OCI-LY7 (cell line): Measurements from ENCODE around the gene PPP2R1B. TPM values are rescaled to one million over a fixed set of nuclear protein-coding genes. Genes with fewer than 3 reads are reported as not detected.

Source experiments
- BruUV-seq: library from RNA; stranded (reverse); fragments of 400-500 nt; replicated peaks from 2 replicates; lab custom pipeline; 2021; lab: Mats Ljungman, UMichigan
- CTCF ChIA-PET: fragments of 300-600 bp; sonication (Branson Sonifier 250); formaldehyde crosslinking; loops from one replicate; lab custom pipeline; 2022; ENCODE audit warnings: antibody characterized with exemption; ENCODE audit not compliant: unreplicated experiment; lab: Charles Lee
- POLR2A ChIA-PET: fragments of 300-600 bp; sonication (Branson Sonifier 250); formaldehyde crosslinking; loops from one replicate; lab custom pipeline; 2022; ENCODE audit warnings: antibody characterized with exemption; lab: Charles Lee
- DNase-seq: peaks from one replicate; pipeline ENCODE4 v3.0.0-alpha.2; 2015; ENCODE audit warnings: low spot score
- H2AFZ ChIP-seq: fragments of 200-600 bp; sonication (generic), shearing (Covaris generic); 2 replicates; pipeline ENCODE4 v1.6.1; 2014; ENCODE audit warnings: mild to moderate bottlenecking, antibody characterized with exemption, low read length, moderate library complexity
- H3K27ac ChIP-seq: fragments of 200-600 bp; sonication (generic); 2 replicates; pipeline ENCODE4 v1.5.1; 2014; ENCODE audit warnings: mixed run types, low read depth, mild to moderate bottlenecking, moderate library complexity, low read length, inconsistent platforms; ENCODE audit not compliant: poor library complexity, severe bottlenecking
- H3K36me3 ChIP-seq: fragments of 200-600 bp; sonication (generic); 2 replicates; pipeline ENCODE4 v1.6.1; 2014; ENCODE audit warnings: mild to moderate bottlenecking, antibody characterized with exemption, low read length, moderate library complexity, mixed read lengths; ENCODE audit not compliant: insufficient read depth
- H3K4me1 ChIP-seq: fragments of 200-600 bp; sonication (generic); 2 replicates; pipeline ENCODE4 v1.5.1; 2014; ENCODE audit warnings: mild to moderate bottlenecking, low read length; ENCODE audit not compliant: insufficient read depth, poor library complexity, severe bottlenecking
- H3K4me2 ChIP-seq: fragments of 200-600 bp; sonication (generic); 2 replicates; pipeline ENCODE4 v1.6.1; 2014; ENCODE audit warnings: mild to moderate bottlenecking, low read length
- H3K4me3 ChIP-seq: fragments of 200-600 bp; sonication (generic); 2 replicates; pipeline ENCODE4 v1.5.1; 2014; ENCODE audit warnings: mild to moderate bottlenecking, low read depth, low read length; ENCODE audit not compliant: poor library complexity, severe bottlenecking
- H3K79me2 ChIP-seq: fragments of 200-600 bp; sonication (generic); 2 replicates; pipeline ENCODE4 v1.6.1; 2016; ENCODE audit warnings: low read depth, mild to moderate bottlenecking, low read length, moderate library complexity, mixed read lengths; ENCODE audit not compliant: insufficient read depth
- H3K9me2 ChIP-seq: fragments of 200-600 bp; sonication (generic); 2 replicates; pipeline ENCODE4 v1.6.1; 2016; ENCODE audit warnings: mild to moderate bottlenecking, low read length, mixed read lengths; ENCODE audit not compliant: insufficient read depth
- H3K9me3 ChIP-seq: fragments of 200-600 bp; sonication (generic); 2 replicates; pipeline ENCODE4 v1.6.1; 2014; ENCODE audit warnings: mild to moderate bottlenecking, mixed run types, low read length, mixed read lengths
- H4K20me1 ChIP-seq: fragments of 200-600 bp; sonication (generic); 2 replicates; pipeline ENCODE4 v1.6.1; 2014; ENCODE audit warnings: mild to moderate bottlenecking, antibody characterized with exemption, low read length, moderate library complexity, mixed read lengths; ENCODE audit not compliant: insufficient read depth
- CTCF ChIP-seq: fragments of 200-600 bp; sonication (generic); conservative IDR thresholded peaks from 2 replicates; pipeline ENCODE4 v1.5.1; 2014; ENCODE audit warnings: mild to moderate bottlenecking, antibody characterized with exemption, low read length, moderate library complexity, mixed read lengths
- EZH2phosphoT487 ChIP-seq: fragments of 200-600 bp; sonication (generic); IDR thresholded peaks from 2 replicates; pipeline ENCODE4 v1.6.1; 2018; ENCODE audit warnings: low read depth, borderline replicate concordance, mild to moderate bottlenecking, mixed run types, antibody characterized with exemption, low read length, moderate library complexity, mixed read lengths
- intact Hi-C: fragments of 100-400 bp; cut with micrococcal nuclease; formaldehyde crosslinking; loops from one replicate; pipeline ENCODE4 v1.10.0; 2022; ENCODE audit not compliant: unreplicated experiment
- total RNA-seq, 2 experiments: library from RNA; depleted of rRNA in 1 of 2; stranded (reverse); fragments of >200 nt in 1 of 2; shearing (Covaris generic) in 1 of 2; gene quantifications; 2 replicates each; pipeline ENCODE4 v1.2.3, GENCODE V29; 2014 to 2022

PPP2R1B gene
- total RNA-seq, 2 experiments from 2014 or later: 50.6 to 84.2 TPM

- H3K4me3 ChIP-seq: no peak overlapping the region
- H4K20me1 ChIP-seq: no peaks in the 10 kb centered on the region
- H3K4me2 ChIP-seq: no peak overlapping the region
- H3K79me2 ChIP-seq: no peaks in the 10 kb centered on the region
- no peaks in the 10 kb centered on the region for H3K9me3 ChIP-seq
- intact Hi-C loops: loop anchor here (2.0 to 5.0 kb wide), 2 partner anchors 82 to 324 kb away; no protein-coding TSS in a partner anchor
- no peaks in the 10 kb centered on the region for H3K36me3 ChIP-seq
- H3K9me2 ChIP-seq: no peaks in the 10 kb centered on the region
- POLR2A ChIA-PET: interaction anchor here (1.4 to 1.6 kb wide), 2 partner anchors 54 to 58 kb away, joined by 3 to 4 read pairs; no protein-coding TSS in a partner anchor
- H3K4me1 ChIP-seq: peaks cover 29% of the 10 kb centered on the region
- no TSS peak for BruUV-seq
- CTCF ChIA-PET: no interaction called here
- no peak overlapping the region for H3K27ac ChIP-seq
- H2AFZ ChIP-seq: no peak overlapping the region
- DNase-seq: no peak
- no peak for TF ChIP-seq EZH2phosphoT487
- TF ChIP-seq CTCF: no peak
These were observed 12.9 kb upstream of the PPP2R1B start for GRCh38 chr11:111779118-111779517.

- no peaks in the 10 kb centered on the region for H3K9me2 ChIP-seq
- H4K20me1 ChIP-seq: no peaks in the 10 kb centered on the region
- no TSS peak for BruUV-seq
- intact Hi-C loops: loop anchor here (2.0 to 5.0 kb wide), 2 partner anchors 81 to 323 kb away; no protein-coding TSS in a partner anchor
- no peaks in the 10 kb centered on the region for H3K79me2 ChIP-seq
- no peak overlapping the region for H3K4me3 ChIP-seq
- no peaks in the 10 kb centered on the region for H3K9me3 ChIP-seq
- ChIA-PET POLR2A (interaction anchor here (0.7 to 4.4 kb wide), 5 partner anchors 11 to 187 kb away, joined by 3 to 52 read pairs (median 6); partner anchors contain the start of genes PPP2R1B and SIK2), CTCF (interaction anchor here (1.0 to 2.8 kb wide), 3 partner anchors 14 to 189 kb away, joined by 4 to 18 read pairs (median 9); no protein-coding TSS in a partner anchor)
- TF ChIP-seq CTCF (no peak), EZH2phosphoT487 (no peak)
- H2AFZ ChIP-seq: peak overlapping the region; percentile 86
- no peak overlapping the region for H3K27ac ChIP-seq
- peaks cover 29% of the 10 kb centered on the region for H3K4me1 ChIP-seq
- no peaks in the 10 kb centered on the region for H3K36me3 ChIP-seq
- no peak overlapping the region for H3K4me2 ChIP-seq
- no peak for DNase-seq
These were observed 11.9 kb upstream of the PPP2R1B start for GRCh38 chr11:111778047-111778558.
